GM19452 (cell line): Measurements from ENCODE around the gene GBGT1.

Experiments
- ATAC-seq: cut with Tn5 transposase; IDR thresholded peaks from one replicate; pipeline ENCODE4 v1.9.1; 2021; ENCODE audit not compliant: unreplicated experiment

The GBGT1 gene

GRCh38 chr9:133144904-133145851 lies 18.5 kb downstream of the GBGT1 start:
- no peak for ATAC-seq

GRCh38 chr9:133144142-133144903 lies 19.4 kb downstream of the GBGT1 start:
- peak; percentile 37 for ATAC-seq

GRCh38 chr9:133143639-133144141 lies 20.0 kb downstream of the GBGT1 start:
- no peak for ATAC-seq

- no peak for ATAC-seq
Measured at GRCh38 chr9:133142684-133143622, 20.8 kb downstream of the GBGT1 start.

DNA sequence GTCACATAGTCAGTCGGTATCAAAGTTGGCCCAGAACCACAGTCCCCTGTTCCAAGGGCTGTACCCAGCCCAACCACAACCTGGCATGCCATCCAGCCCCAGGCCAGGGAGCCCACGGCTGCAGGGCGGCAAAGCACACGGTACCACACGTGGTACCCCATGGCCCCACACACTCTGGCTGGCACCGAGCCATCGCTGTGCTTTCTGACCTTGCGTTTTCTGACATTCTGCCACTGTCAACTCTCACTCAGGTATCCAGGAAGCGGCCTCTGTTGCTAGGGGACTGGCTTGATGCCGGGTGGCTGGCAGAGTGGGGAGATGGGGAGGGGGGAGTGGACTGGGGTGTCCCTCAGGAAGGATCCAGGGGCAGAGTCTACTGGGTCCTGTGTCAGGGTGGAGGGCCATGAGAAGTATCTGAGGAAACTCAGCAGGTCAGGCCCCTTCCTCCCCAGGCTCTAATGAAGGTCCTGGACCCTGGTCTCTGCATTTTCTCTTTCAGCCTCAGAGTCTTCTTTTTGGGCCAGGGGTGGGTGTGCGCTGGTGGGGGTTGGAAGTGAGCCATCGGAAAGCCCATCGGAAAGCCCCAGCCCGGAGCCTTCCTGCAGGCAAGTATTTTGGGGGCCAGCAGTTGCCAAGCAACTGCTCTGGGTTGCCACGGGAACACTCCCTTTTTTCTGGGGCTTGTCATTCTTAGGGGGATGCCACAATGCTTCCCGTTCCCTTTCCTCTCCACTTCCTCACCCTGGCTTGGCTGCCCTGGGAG lies 21.7 kb downstream of the GBGT1 start:
- ATAC-seq = no peak

GRCh38 chr9:133140606-133141005 lies 23.1 kb downstream of the GBGT1 start:
- no peak for ATAC-seq

GRCh38 chr9:133140174-133140505 lies 23.6 kb downstream of the GBGT1 start:
- ATAC-seq = no peak

- ATAC-seq = no peak
Measured at GRCh38 chr9:133139246-133140173, 24.2 kb downstream of the GBGT1 start.

DNA sequence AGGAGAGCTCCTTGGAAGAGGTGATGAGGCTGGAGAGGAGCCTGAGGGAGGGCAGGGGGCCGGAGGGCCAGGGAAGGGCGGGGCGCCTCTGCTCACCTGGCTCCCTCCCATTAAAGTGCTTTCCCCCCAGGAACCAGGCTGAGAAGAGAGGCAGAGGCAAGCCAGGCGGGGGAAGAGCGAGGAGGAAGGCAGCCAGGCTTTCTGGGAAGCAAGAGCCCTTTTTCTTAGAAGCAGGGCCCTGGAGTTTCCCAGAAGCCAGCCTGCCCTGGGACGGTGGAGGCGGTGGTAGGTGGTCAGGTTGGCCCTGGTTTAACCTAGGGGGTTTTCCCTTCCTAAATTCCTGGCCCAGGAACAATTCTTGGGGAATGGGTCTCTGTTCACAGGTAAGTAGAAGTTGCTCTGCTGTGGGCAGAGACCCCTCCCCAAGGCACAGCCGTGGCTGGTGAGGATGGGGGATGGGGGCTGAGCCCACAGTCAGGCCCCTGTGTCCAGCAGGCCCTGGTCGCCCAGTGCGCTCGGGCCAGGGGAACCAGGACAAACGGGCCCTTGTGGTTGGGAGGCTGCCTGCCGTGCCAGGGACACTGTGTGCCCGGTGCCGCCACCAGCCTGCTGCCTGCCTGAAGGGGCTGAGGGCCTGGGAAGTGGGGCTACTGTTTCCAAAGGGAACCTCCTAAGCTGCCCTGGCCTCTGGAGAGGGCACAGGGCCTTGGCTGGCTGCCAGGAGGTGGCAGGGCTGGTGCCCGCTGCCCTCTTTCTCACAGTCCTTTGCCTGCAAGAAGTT lies 26.1 kb downstream of the GBGT1 start:
- no peak for ATAC-seq

- no peak for ATAC-seq
Measured at GRCh38 chr9:133135146-133135745, 28.5 kb downstream of the GBGT1 start.

DNA sequence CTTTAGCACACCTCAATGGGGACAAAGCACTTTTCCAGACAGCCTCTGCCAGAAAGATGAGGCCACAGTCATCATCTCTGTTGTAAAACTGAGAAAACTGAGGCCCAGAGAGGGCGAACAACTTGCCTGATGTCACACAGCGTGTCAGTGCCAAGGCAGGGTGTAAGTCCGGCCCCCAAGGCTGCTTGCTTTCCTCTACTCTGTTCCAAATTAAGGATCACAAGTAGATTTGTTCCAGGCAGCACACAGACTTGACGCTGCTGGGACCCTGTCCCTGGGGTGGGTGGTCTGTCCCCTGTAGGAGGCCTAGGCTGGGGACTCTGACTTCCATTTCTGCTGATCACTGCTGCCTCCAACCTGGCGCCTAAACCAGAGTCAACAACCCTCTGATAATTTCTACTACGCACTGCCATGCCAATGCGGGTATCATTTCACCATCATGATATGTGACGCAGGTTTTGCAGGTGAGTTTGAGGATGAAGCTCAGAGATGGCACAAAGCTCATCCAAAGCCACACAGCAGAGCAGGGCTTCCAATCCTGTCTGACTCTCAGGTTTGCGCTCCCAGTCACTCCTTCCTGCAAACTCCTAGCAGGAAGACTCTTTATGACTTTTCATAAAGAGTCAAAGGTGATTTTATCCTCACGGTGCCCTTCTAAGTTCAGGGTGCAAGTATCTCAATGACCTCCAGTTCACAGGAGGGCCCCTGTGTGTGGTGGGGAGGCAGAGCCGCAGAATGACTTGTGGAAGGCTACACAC lies 29.1 kb downstream of the GBGT1 start:
- no peak for ATAC-seq

DNA sequence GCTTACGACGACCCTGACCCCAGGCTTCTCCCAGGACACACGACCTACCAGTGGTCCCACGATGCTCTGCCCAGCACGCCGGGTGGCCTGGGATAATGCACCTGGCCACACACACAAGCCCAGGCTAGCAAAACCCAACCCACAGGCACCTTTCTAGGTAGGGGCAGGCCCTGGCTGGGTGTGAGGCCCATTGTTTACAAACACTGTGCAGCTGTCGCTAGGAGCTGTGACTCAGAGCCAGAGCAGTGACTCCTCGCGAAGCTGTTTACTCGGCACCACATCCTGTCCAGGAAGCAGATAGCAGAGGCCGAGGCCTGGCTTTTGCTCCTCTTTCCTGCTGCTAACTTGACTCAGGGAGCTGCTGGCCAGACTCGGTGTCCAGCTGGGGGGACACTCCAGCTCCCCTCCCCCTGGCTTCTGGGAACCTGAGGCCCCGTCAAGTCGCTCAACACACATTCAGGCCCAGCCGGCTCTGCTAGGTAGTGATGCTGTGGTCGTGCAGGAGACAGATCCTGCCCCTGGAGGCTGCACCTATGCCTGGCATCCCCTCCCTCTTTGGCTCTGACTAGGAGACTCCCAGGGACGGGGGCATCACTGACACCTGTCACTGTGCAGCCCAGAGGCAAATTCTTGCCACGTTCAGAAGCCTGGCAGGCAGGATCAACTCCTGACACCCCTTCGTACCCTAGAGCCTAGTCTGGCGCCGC lies 29.9 kb downstream of the GBGT1 start:
- peak; percentile 83 for ATAC-seq

GRCh38 chr9:133132174-133132573 lies 31.5 kb downstream of the GBGT1 start:
- ATAC-seq = no peak

- ATAC-seq = no peak
Measured at GRCh38 chr9:133131506-133131905, 32.2 kb downstream of the GBGT1 start.

GRCh38 chr9:133130685-133131244 lies 32.9 kb downstream of the GBGT1 start:
- no peak for ATAC-seq
